GM12892 (cell line): ENCODE measurements around the gene HTT. TPM values are rescaled to one million over a fixed set of nuclear protein-coding genes. Genes with fewer than 3 reads are reported as not detected.
A peak's percentile ranks its signal among the peaks of the same experiment; 100 is the strongest.

Source experiments
- DNase-seq: peaks from one replicate; pipeline ENCODE4 v3.0.0; 2011; ENCODE audit not compliant: insufficient read length
- FAIRE-seq: peaks from 2 replicates; lab custom pipeline; 2011; peaks lifted over from hg19 to GRCh38; lab: Jason Lieb, UNC
- POLR2A ChIP-seq: IDR thresholded peaks from 2 replicates; pipeline ENCODE4 v1.6.1; 2011; ENCODE audit warnings: low read depth, low read length, control low read depth
- POLR2AphosphoS5 ChIP-seq: IDR thresholded peaks from 2 replicates; pipeline ENCODE4 v1.6.1; 2011; ENCODE audit warnings: low read depth, low read length, control low read depth
- TAF1 ChIP-seq: IDR thresholded peaks from 2 replicates; pipeline ENCODE4 v1.6.1; 2011; ENCODE audit warnings: low read depth, mild to moderate bottlenecking, control low read depth, low read length, borderline replicate concordance
- polyA plus RNA-seq: library from polyadenylated mRNA; unstranded; fragments of >200 nt; gene quantifications from one replicate; pipeline ENCODE4 v1.2.1, GENCODE V29; 2012; ENCODE audit warnings: missing spikeins, inconsistent platforms; ENCODE audit not compliant: missing spikeins

Gene HTT
- 65.2 TPM for polyA plus RNA-seq

GRCh38 chr4:3074078-3074845 is at the start of gene HTT, which contains the start of gene HTT-AS:
Gene HTT (plus strand): TSS chr4:3074681. CDS start chr4:3074826, 145 bp downstream.
Gene HTT-AS (minus strand): TSS chr4:3074538.
- FAIRE-seq: peak; percentile 98
- peak; percentile 82 for DNase-seq
- TF ChIP-seq TAF1 (peak; percentile 93), POLR2AphosphoS5 (peak; percentile 44; the same call in 1 of the 2 replicates), POLR2A (peak; percentile 54; the same call in 1 of the 2 replicates)

GRCh38 chr4:3025881-3026280 is 48.6 kb upstream of the HTT start:
- TF ChIP-seq TAF1 (no peak), POLR2AphosphoS5 (no peak), POLR2A (no peak)
- no peak for DNase-seq

GRCh38 chr4:3026540-3026939 is 47.9 kb upstream of the HTT start:
- FAIRE-seq (no peak), DNase-seq (no peak)
- no peak for TF ChIP-seq POLR2AphosphoS5
- TF ChIP-seq TAF1: no peak
- TF ChIP-seq POLR2A: no peak

More at GRCh38 chr4:3025881-3026280, 48.6 kb upstream of the HTT start:
- FAIRE-seq: no peak

GRCh38 chr4:3029464-3029863 is 45.0 kb upstream of the HTT start:
- TF ChIP-seq TAF1 (no peak), POLR2AphosphoS5 (no peak), POLR2A (no peak)
- FAIRE-seq (no peak), DNase-seq (no peak)

- no peak for FAIRE-seq
- no peak for TF ChIP-seq TAF1
- TF ChIP-seq POLR2AphosphoS5: no peak
- TF ChIP-seq POLR2A: no peak
- DNase-seq: no peak
These were observed 43.7 kb upstream of the HTT start for GRCh38 chr4:3030566-3031356.

- TF ChIP-seq POLR2AphosphoS5 (no peak), TAF1 (no peak), POLR2A (no peak)
- DNase-seq: no peak
- FAIRE-seq: no peak
These were observed 43.0 kb upstream of the HTT start for GRCh38 chr4:3031357-3032082.

GRCh38 chr4:3034231-3034630 is 40.2 kb upstream of the HTT start:
- DNase-seq (no peak), FAIRE-seq (peak; percentile 69)
- TF ChIP-seq TAF1 (no peak), POLR2A (no peak), POLR2AphosphoS5 (no peak)

GRCh38 chr4:3035249-3035648 is 39.2 kb upstream of the HTT start:
- FAIRE-seq: no peak
- TF ChIP-seq POLR2AphosphoS5 (no peak), TAF1 (no peak), POLR2A (no peak)
- no peak for DNase-seq

GRCh38 chr4:3035674-3036073 is 38.8 kb upstream of the HTT start:
- TF ChIP-seq POLR2A (no peak), POLR2AphosphoS5 (no peak), TAF1 (no peak)
- FAIRE-seq (no peak), DNase-seq (no peak)

GRCh38 chr4:3036131-3036952 is 38.1 kb upstream of the HTT start:
- FAIRE-seq (no peak), DNase-seq (no peak)
- TF ChIP-seq POLR2AphosphoS5: no peak
- TF ChIP-seq POLR2A: no peak
- no peak for TF ChIP-seq TAF1
